ENCODE results near the gene CCDC186. TPM values are rescaled to one million over a fixed set of nuclear protein-coding genes. Genes with fewer than 3 reads are reported as not detected.

The CCDC186 gene
- polyA plus RNA-seq, 1 of the 3 experiments (the other 2 are of a cell fraction), result 1.3 TPM

- H3K79me2 ChIP-seq (ENCODE audit: insufficient read depth), result peaks cover 80% of the 10 kb centered on the region; the same call in 1 of the 2 replicates
- DNase-seq, result no peak
- no peak overlapping the region for H3K4me3 ChIP-seq (ENCODE audit: low read depth in 2 of 2, low read length in 1 of 2)
- H3K9ac ChIP-seq, result no peak overlapping the region
- H3K9me3 ChIP-seq, result no peaks in the 10 kb centered on the region
- H4K20me1 ChIP-seq (ENCODE audit: insufficient read depth), result no peaks in the 10 kb centered on the region
- TF ChIP-seq REST (IDR thresholded peaks at IDR 0.05; ENCODE audit: low read depth, low read length), result no peak
- TF ChIP-seq EP300 (IDR thresholded peaks at IDR 0.05; ENCODE audit: borderline replicate concordance in 1 of 2, low read depth in 1 of 2, low read length in 1 of 2), result no peak
- TF ChIP-seq YY1 (IDR thresholded peaks at IDR 0.05; ENCODE audit: low read depth), result no peak
- TF ChIP-seq IRF3 (IDR thresholded peaks at IDR 0.05; ENCODE audit: low read depth, low read length), result no peak
- no peak for TF ChIP-seq CHD2 (IDR thresholded peaks at IDR 0.05; ENCODE audit: low read length, partially characterized antibody)
- no peak for TF ChIP-seq MXI1 (IDR thresholded peaks at IDR 0.05; ENCODE audit: low read depth, low read length)
- TF ChIP-seq SIN3A (IDR thresholded peaks at IDR 0.05; ENCODE audit: borderline replicate concordance, low read depth, low read length), result no peak
- 88% methylated on average over 3 of the region's 3 CpGs for WGBS (ENCODE audit: low lambda C conversion rate)
- H3K4me2 ChIP-seq, result no peak overlapping the region
- no peaks in the 10 kb centered on the region for H3K9me2 ChIP-seq
- no peaks in the 10 kb centered on the region for H3K27me3 ChIP-seq (ENCODE audit: insufficient read depth)
- H3K4me1 ChIP-seq (ENCODE audit: control insufficient read depth in 1 of 2, insufficient read depth in 2 of 2, low read depth in 1 of 2, low read length in 1 of 2), result peaks cover 0 to 4% of the 10 kb centered on the region in 2 experiments; a peak in 2 of 4 replicates
- peaks cover 0 to 8% of the 10 kb centered on the region in 2 experiments for H3K36me3 ChIP-seq (replicated peaks in 1 of 2; ENCODE audit: control insufficient read depth in 1 of 2, insufficient read depth in 2 of 2, low read length in 1 of 2)
- H2AFZ ChIP-seq (ENCODE audit: low read depth), result no peak overlapping the region
- no peak overlapping the region for H3K27ac ChIP-seq (ENCODE audit: low read depth in 2 of 2, low read length in 1 of 2)
- ChIA-PET POLR2A (no interaction called here), CTCF (no interaction called here)
- no peaks in the 10 kb centered on the region for H3F3A ChIP-seq (replicated peaks; ENCODE audit: insufficient read depth)
Measured at GRCh38 chr10:114168450-114169009, 5.5 kb downstream of the CCDC186 start.

GRCh38 chr10:114167985-114168384, 6.0 kb downstream of the CCDC186 start:
- no peaks in the 10 kb centered on the region for H3K9me2 ChIP-seq
- H4K20me1 ChIP-seq (ENCODE audit: insufficient read depth), result no peaks in the 10 kb centered on the region
- H3K27me3 ChIP-seq (ENCODE audit: insufficient read depth), result no peaks in the 10 kb centered on the region
- no peak overlapping the region for H3K9ac ChIP-seq
- no peaks in the 10 kb centered on the region for H3K9me3 ChIP-seq
- no peak overlapping the region for H3K4me3 ChIP-seq (ENCODE audit: low read depth in 2 of 2, low read length in 1 of 2)
- H3K27ac ChIP-seq (ENCODE audit: low read depth in 2 of 2, low read length in 1 of 2), result no peak overlapping the region
- H3K36me3 ChIP-seq (replicated peaks in 1 of 2; ENCODE audit: control insufficient read depth in 1 of 2, insufficient read depth in 2 of 2, low read length in 1 of 2), result peaks cover 0 to 8% of the 10 kb centered on the region in 2 experiments
- DNase-seq, result no peak
- H3K4me1 ChIP-seq (ENCODE audit: control insufficient read depth in 1 of 2, insufficient read depth in 2 of 2, low read depth in 1 of 2, low read length in 1 of 2), result peaks cover 0 to 4% of the 10 kb centered on the region in 2 experiments; a peak in 2 of 4 replicates
- no peaks in the 10 kb centered on the region for H3F3A ChIP-seq (replicated peaks; ENCODE audit: insufficient read depth)
- no peak overlapping the region for H2AFZ ChIP-seq (ENCODE audit: low read depth)
- CTCF ChIA-PET, result no interaction called here
- POLR2A ChIA-PET, result no interaction called here
- peaks cover 75% of the 10 kb centered on the region; the same call in 1 of the 2 replicates for H3K79me2 ChIP-seq (ENCODE audit: insufficient read depth)
- H3K4me2 ChIP-seq, result no peak overlapping the region
- WGBS (ENCODE audit: low lambda C conversion rate), result 95% methylated on average over 3 of the region's 3 CpGs
- no peak for TF ChIP-seq IRF3 (IDR thresholded peaks at IDR 0.05; ENCODE audit: low read depth, low read length)
- TF ChIP-seq RFX5 (IDR thresholded peaks at IDR 0.05; ENCODE audit: low read length), result no peak
- no peak for TF ChIP-seq REST (IDR thresholded peaks at IDR 0.05; ENCODE audit: low read depth, low read length)
- TF ChIP-seq SIN3A (IDR thresholded peaks at IDR 0.05; ENCODE audit: borderline replicate concordance, low read depth, low read length), result no peak
- no peak for TF ChIP-seq EP300 (IDR thresholded peaks at IDR 0.05; ENCODE audit: borderline replicate concordance in 1 of 2, low read depth in 1 of 2, low read length in 1 of 2)
- no peak for TF ChIP-seq NRF1 (IDR thresholded peaks at IDR 0.05; ENCODE audit: low read depth, low read length)
- no peak for TF ChIP-seq PBX3 (IDR thresholded peaks at IDR 0.05)
- no peak for TF ChIP-seq FOSL2 (IDR thresholded peaks at IDR 0.05; ENCODE audit: borderline replicate concordance, low read depth)
- TF ChIP-seq MXI1 (IDR thresholded peaks at IDR 0.05; ENCODE audit: low read depth, low read length), result no peak
- no peak for TF ChIP-seq USF1 (IDR thresholded peaks at IDR 0.05; ENCODE audit: borderline replicate concordance, low read depth)
